OCI-LY1 (cell line): ENCODE data around the gene NOTUM.

Experiments used
- CTCF ChIP-seq: fragments of 200-600 bp; sonication (generic), shearing (Covaris generic); IDR thresholded peaks from 2 replicates; pipeline ENCODE4 v1.5.1; 2017; ENCODE audit warnings: mild to moderate bottlenecking, antibody characterized with exemption, low read length, moderate library complexity, mixed read lengths
- EZH2 ChIP-seq: fragments of 200-600 bp; sonication (generic), shearing (Covaris generic); IDR thresholded peaks from 2 replicates; pipeline ENCODE4 v1.8.0; 2017; ENCODE audit warnings: borderline replicate concordance, mixed run types, mild to moderate bottlenecking, antibody characterized with exemption, low read length, moderate library complexity, mixed read lengths

GRCh38 chr17:81916234-81917001 lies 44.6 kb downstream of the NOTUM start:
- no peak for TF ChIP-seq CTCF
- TF ChIP-seq EZH2, result no peak
